Limb (tissue), 2 donors: ENCODE results near the gene GLRX2.
"Not testable (repeated sequence)": the region's sequence is repeated elsewhere in the genome, so short reads cannot be mapped to it uniquely, and the experiment has no call there.

Experiments
- DNase-seq, 2 donors: peaks; one replicate each; pipeline ENCODE4 v3.0.0-alpha.2; 2016; ENCODE audit errors: extremely low spot score in 2 of 2

GLRX2 gene

GRCh38 chr1:193066606-193067005, 38.6 kb downstream of the GLRX2 start:
- DNase-seq, result no peak

GRCh38 chr1:193065954-193066353, 39.3 kb downstream of the GLRX2 start:
- DNase-seq, result no peak

DNA sequence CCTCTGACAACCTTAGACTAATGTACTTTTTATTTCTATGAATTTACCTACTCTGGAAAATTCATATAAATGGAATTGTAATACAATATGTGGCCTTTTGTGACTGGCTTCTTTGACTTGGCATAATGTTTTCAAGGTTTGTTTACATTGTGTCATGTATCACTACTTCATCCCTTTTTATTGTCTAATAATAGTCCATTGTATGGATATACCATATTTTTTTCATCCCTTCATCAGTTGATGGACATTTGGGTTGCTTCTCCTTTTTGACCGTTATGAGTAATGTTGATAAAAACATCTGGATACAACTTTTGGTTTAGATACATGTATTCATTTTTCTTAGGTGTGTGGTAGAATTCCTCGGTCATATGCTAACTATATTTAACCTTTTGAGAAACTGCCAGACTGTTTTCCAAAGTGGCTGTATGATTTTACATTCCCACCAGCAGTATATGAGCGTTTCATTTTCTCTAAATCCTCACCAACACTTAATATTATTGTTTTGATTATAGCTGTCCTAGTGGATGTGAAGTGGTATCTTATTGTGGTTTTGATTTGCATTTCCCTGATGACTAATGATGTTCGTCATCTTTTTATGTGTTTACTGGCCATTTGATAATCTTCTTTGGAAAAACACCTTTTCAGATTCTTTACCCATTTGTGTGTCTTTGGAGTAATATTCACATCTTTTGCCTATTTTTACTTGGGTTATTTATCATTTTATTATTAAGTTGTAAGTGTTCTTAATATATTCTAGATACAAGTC, 42.3 kb downstream of the GLRX2 start:
- no peak for DNase-seq

DNA sequence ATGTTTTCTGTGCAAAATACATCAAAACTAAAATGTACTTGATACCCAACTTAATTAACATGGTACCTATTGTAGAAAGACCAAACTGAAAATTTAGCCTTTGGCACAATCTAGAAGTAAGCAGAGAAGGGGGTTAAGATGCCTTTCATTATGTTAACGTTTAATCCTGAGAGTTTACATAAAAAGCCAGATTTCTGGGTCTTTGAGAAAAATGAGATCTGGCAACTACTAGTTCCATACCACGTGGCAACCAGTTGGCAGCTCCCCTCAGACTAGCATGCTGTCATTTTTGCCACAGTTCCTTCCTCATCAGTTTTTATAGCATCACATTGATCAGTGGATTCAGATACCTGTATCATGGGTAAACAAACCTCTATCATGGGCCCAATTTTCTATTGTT, 44.3 kb downstream of the GLRX2 start:
- no peak for DNase-seq

DNA sequence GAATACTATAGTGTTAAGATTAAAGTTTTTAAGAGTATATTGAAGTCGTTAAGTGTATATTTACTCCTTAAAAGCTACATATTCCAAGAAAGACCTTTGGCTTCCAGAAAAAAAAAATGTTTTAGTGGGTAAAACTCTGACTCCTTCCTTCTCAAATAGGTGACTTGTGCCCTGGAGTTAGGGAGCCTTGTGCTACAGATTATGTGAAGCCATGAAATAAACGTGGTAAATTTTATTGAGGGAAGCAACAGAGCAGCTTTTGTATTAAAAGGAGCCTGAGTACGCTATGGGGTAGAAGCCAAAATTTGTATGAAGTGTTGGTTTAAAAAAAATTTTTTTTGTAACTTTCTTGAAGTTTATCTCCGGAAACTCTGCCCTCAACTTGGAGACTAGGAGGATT, 44.8 kb downstream of the GLRX2 start:
- DNase-seq, result no peak

DNA sequence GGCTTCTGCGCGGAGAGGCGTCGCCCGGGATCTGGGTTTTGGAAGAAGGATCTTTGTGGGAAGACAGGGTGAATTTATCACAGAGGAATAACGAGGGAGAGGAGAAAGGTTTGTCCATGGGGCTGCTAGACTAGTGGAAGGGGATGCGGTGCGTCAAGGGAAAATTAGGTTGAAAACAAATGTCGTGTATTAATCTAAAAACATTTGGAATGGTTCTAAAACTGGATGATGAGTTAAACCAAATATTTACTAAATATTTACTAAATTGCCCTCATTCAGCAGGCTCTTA, 45.2 kb downstream of the GLRX2 start:
- DNase-seq, result no peak

- peak; percentile 97 for DNase-seq
These were observed 45.7 kb downstream of the GLRX2 start, which contains the start of the genes RO60 and UCHL5 for GRCh38 chr1:193059282-193060114. Gene RO60 (plus strand): TSS chr1:193059612. CDS start chr1:193069055, 9,443 bp downstream. Gene UCHL5 (minus strand): TSS chr1:193059360. CDS start chr1:193059260, 100 bp downstream.

DNA sequence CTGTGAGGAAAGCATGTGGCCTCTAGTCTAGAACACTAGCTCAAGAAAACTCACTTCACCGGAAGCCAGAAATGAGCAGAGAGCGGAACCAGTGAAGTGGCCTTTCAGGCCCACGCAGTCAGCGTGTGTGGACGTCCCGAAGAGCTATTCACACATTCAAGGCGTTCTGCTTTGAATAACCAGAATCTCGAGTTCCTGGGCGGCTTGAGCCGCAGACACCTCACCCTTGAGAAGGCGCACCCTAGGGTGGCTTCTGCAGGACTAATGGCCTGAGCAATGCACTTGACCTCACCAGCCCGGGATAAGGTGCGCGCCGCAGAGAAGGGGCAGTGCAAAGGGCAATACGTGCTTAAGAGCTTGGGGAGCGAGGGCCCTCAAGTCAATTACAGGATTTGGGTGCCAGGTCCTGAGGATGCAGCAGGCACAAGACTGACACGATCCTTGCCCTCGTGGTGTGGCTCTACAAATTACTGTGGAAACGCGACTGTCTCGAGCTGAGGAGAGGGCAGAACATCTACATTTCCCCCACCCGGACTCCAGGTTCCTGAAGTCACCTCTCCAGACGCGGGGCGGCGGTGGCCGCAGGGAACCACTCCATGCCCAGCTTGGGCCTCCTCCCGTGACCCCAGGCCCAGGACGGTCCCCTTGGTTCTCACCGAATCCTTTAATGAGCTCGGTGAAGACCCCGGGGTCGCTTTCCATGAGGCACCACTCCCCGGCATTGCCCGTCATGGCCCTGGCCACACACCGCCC, 46.5 kb downstream of the GLRX2 start:
- DNase-seq, result peak; percentile 7 to 60

GRCh38 chr1:193054169-193054675, 51.0 kb downstream of the GLRX2 start:
- no peak for DNase-seq

DNA sequence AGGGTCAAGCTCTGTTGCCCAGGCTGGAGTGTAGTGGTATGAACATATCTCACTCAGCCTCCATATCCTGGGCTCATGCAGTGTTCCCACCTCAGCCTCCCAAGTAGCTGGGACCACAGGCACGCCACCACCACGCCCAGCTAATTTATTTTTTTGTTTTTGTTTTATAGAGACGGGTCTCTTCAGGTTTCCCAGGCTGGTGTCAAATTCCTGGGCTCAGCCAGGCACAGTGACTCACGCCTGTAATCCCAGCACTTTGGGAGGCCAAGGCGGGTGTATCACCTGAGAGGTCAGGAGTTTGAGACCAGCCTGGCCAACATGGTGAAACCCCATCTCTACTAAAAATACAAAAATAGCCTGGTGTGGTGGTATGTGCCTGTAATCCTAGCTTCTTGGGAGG, 56.3 kb downstream of the GLRX2 start:
- DNase-seq, result not testable (repeated sequence)
